ENCODE data around the gene CD96.
"Not testable (repeated sequence)": the region's sequence is repeated elsewhere in the genome, so short reads cannot be mapped to it uniquely, and the experiment has no call there.

Gene CD96

DNA sequence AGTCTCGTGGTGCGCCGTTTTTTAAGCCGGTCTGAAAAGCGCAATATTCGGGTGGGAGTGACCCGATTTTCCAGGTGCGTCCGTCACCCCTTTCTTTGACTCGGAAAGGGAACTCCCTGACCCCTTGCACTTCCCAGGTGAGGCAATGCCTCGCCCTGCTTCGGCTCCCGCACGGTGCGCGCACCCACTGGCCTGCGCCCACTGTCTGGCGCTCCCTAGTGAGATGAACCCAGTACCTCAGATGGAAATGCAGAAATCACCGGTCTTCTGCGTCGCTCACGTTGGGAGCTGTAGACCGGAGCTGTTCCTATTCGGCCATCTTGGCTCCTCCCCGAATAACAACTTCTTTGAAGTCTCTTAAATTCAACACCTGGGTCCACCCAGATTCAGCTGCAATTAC, 19.9 kb downstream of the CD96 start:
- DNase-seq = not testable (repeated sequence)

GRCh38 chr3:111566844-111567243, 24.8 kb downstream of the CD96 start:
- DNase-seq = no peak

DNA sequence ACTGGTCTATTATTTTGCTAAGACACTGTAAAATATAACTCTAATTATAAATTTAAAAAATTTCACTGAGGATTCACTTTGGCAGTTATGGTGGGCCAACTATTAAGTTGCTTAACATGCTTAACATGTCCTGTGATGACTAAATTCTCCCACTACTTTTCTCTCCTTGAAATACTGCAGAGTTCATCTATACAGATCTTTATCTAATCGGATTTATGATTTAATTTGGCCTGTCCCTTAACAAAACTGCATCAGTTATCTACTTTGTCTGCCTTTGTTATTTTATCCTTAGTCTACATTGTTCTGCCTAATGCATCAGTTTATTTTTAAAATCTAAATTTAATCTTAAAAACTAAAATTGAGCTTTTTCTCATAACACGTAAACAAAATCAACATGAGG, 26.4 kb downstream of the CD96 start:
- DNase-seq = no peak

DNA sequence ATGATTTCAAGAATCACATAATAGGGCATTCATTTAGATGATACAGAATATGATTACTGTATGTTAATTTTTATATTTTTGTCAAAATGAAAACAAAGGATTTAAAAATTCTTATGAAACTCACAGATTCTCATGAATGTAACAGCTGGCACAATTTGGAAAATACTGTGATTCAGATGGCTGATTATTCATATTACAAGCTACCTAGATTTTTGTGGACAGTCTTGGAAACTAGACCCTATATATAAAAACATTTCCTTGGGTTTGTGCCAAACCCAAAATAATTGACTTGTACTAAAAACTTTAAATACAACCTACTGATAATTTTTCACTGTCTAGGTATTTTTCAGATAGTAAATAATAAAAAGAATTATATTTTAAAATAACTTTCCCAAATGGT, 26.9 kb downstream of the CD96 start:
- no peak for DNase-seq

DNA sequence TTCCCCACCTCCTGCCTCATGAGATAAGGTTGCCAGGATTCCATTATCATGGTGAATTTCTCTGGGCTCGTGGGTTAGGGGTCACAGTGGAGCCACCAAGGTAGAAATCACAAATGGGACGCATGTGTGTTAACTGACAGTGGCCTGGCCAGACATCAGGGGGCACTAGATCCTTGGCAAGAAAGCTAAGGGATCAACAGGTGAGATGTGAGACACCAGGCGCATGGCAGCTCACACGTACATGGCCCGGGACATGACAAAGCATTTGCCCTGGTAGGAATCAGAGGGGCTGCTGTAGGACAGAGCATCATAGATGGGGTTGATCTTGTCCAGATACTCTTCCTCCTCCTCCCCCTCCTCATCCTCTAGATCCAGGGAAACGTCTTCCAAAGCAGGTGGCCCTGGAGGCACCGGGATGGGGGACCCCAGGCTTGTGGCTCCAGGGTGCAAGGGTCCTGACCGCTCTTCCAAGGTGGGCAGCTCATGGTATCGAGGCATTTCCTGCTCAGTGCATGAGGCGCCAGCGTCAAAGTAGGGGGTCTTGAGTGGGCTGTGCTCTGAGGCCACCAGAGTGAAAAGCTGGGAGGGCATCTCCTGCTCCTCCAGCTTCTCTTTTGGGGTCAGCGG, 28.5 kb downstream of the CD96 start:
- DNase-seq = no peak

DNA sequence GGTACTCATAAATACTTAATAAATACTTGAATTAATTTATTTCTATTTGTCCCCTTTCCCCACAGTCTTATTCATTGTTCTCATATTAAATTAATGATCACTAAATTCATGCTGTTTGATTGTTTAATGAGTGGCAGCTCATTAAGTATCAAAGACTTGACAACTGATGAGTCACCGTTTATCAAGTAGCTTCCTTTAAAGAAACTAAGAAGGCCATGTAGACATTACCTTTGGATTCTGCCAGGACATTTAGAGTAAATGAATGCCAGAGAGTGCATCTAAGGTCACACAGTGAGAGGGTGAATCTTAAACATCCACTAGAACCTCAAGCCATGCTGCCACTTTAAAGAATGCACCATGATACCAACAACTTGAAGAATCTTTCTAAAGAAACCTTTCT, 29.3 kb downstream of the CD96 start:
- no peak for DNase-seq

DNA sequence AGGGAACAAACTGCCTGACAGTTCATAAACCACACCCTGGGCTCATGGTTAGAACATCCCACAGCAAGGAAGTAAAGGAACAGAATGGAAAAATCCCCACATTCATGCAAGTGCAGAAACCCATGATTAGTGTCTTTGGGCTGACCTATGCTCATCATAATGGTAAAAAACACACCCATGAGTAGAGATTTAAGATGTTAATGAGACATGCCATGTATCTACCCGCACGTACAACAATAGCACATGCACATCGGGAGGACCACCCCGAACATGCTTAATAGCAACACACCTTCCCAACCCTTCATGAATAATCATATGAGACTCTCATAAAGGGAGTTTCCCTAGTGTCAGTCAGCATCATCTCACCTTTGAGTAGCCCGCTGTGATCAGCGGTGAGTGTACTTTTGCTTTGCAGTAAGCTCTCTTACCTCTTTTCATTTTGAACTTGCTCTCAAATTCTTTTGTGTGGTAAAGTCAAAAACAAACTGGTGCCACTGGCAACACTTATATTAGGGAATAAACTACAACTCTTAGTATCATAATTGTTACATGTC, 30.0 kb downstream of the CD96 start:
- DNase-seq = no peak

- no peak for DNase-seq
These were observed 35.1 kb downstream of the CD96 start for GRCh38 chr3:111577113-111577512.

DNA sequence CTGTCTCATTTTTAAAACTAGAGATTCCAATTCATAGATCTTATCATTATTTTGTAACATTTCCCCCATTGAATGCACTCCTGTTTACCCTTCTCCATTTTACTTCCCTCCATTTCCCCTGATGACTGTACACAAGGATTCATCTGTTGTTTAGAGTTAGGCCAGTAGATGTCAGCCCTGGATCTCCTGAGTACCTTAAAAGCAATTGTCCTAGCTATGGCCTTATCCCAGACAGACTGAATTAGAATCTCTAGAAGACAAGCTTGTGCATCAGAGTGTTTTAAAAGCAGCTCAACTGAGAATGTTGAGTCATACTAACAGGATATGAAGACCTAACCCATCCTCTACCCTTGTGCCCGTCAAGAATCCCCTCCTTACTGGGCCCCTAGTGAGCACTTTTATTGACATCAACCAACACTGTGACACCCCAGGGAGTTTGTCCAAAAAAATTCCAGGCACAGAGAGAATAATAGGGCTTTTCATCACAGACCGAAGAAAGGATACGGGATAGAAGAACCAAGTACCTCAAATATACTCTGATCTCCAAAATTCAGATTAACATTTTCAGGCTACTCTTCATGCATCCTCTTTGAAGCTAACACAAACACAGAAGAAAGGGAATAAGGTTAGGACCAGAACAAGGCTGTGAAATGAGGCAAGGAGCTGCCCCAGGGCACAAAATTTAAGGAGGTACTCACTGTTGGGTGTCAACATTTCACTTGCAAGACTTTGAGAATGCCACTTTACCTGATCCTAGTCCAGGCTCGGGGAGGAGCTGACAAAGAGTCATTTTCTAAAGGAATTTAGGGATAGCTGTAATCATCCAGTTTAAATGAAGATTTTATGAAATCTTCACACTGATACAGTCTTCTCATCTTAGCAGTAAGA, 36.0 kb downstream of the CD96 start:
- DNase-seq = peak; percentile 77

DNA sequence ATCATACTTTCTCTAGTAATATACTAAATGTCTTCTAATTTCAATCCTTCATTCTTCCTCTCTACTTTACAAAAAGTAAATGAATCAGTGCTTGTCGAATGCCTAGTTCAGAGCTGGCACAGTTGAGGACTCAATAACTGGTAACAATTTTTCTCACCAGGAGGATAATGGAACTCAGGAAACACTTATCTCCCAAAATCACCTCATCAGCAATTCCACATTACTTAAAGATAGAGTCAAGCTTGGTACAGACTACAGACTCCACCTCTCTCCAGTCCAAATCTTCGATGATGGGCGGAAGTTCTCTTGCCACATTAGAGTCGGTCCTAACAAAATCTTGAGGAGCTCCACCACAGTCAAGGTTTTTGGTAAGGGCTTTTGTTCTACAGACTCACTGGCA, 36.9 kb downstream of the CD96 start:
- DNase-seq = no peak

GRCh38 chr3:111579495-111579894, 37.5 kb downstream of the CD96 start:
- no peak for DNase-seq

GRCh38 chr3:111581403-111582119, 39.6 kb downstream of the CD96 start:
- no peak for DNase-seq

- DNase-seq = no peak
These were observed 40.1 kb downstream of the CD96 start for GRCh38 chr3:111582120-111582474.

DNA sequence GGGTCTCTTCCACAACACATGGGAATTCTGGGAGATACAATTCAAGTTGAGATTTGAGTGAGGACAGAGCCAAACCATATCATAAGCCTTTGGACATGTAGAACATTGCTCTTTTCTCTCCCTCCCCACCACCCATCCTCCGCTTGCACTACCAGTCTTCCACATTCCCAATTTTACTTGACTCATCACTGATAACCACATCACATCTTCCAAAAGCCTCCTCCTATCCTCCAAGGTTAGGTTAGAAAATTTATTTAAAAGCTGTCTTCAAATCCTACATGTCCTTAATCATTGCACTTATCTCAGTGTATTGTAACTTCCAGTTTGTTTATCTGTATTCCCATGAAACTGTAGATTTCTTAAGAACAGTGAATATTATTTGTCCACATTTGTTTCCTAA, 42.7 kb downstream of the CD96 start:
- DNase-seq = no peak

- DNase-seq = no peak
These were observed 43.2 kb downstream of the CD96 start for GRCh38 chr3:111585217-111585616.

GRCh38 chr3:111588527-111588926, 46.5 kb downstream of the CD96 start:
- no peak for DNase-seq

DNA sequence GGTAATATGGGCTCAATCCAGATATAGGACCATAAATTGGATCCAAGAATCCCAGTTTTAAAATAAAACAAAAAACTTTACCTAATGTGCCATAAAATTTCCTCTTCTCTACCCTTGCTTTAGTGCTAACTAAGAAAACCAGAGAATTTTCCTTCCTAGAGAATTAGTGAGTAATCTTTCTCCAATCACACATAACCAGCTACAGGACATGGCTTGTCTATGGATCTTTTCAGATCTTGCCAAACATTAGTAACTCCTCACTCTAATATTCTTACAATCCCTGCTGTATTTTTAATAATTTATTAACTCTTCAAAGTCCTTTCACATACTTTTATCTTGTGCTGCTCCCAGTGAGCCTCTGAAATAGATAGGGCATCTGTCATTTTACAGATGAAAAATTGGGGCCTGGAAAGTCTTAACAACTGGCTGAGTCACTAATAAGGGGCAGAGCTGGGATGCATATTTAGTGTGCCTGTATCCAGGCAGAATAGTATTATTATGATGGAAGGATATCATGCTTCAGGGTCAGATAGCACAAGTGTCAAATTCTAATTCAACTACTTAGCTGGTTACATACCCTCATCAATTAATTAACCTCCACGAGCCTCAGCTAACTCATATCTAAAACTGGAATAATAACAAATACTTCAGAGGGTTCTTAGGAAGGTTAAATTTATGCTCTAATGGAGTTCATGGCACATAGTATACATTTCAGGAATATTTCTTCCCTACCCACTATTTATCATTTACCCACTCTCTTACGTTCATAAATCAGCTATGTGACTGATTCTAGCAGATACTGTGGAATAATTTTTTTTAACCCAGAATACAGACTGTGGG, 47.5 kb downstream of the CD96 start:
- no peak for DNase-seq

DNA sequence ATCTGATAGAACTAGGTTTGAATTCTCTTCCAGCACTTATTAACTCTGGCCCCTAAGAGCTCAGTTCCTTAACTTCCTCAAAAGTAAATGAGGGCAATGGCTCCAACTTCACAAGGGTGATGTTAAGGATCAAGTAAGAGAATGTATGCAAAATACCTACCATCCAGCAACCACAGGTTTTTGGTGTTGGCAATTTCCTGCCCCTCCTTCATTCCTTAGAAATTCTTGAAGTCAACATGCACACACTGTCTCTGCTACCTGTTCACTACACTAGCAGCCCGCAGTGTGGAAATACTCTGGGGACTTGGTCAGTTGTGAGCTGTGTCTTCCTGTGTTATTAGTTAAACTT, 48.1 kb downstream of the CD96 start:
- no peak for DNase-seq

DNA sequence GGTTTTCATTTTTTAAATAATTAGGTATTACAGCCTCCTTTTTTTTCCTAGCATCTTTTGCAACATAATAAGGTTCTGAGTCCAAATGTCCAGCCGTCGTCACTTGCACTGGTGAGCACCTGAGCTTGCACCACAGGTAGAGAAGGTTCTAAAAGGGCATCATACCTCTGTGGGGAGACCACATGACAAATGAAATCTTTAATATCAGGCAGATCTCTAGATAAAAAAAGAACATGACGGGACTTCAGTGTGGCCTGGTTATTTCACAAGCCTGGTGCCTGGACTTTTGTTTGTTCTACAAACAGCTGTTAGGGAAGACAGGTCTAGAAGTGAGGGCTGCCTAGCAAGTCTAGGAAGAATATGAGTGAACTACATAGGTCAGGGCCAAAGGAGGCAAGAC, 49.6 kb downstream of the CD96 start:
- no peak for DNase-seq

DNA sequence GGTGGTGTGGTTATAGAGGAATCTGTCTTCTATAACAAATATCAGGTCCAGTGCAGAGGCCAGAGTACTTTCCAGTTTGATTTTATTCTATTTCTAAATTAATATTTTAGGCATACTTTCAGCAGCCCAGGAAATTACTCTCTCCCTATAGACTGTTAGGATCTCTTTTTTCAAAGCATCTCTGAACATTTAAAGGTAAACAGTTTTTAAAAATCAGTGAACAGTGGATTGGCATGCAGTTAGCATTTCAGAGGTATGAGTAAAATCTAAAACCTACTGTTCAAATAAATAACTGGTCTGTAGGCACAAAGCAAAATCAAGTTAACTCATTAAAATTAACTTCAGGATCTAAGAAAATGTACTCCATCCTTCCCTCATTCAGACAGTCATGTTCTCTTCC, 50.1 kb downstream of the CD96 start:
- no peak for DNase-seq

GRCh38 chr3:111592936-111593335, 50.9 kb downstream of the CD96 start:
- DNase-seq = peak; percentile 67

DNA sequence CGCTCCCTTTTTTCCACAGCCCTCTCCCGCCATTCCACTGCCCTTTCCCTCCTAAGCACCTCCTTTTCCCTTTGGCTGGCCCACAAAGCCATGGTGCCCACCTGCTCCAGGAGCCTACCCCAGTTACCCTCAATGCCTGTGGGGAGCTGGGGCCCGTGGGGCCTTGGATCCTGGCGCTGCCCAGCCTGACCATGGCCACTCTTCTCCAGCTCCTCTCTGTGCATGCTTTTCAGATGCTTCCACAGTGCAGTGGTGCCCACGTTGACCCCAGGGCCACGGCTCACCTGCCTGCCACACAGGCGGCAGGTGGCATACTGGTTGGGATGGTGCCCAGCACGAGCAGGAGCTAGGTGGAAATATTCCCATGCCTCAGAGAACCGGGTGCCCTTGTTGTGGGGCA, 51.7 kb downstream of the CD96 start:
- no peak for DNase-seq

DNA sequence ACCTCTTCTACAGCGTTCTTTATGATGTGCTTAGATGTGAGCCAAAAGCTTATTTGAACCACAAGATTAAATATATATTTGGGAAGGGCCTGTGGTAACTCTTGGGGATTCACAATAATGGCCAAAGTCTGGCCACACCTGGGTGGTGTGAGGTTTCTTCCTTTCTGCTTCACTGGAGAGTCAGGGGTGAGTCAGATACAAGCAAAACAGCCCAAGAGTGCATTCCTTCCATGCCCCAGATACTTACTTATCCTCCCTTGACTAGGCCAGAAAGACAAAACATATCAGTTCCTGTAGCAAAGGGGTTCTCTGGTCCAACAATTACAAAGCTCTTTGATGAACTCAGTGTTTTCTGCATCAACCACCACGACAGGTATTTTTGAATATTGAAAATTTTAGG, 52.2 kb downstream of the CD96 start:
- DNase-seq = peak; percentile 56
